Stimulated activated naive CD4-positive, alpha-beta T cell treated with Interleukin-2 at 50 U/mL for 16 hours (primary cell): ENCODE data around the gene NBEA.
"Not testable (repeated sequence)": the region's sequence is repeated elsewhere in the genome, so short reads cannot be mapped to it uniquely, and the experiment has no call there.

ENCODE experiments used
- DNase-seq: peaks from one replicate; lab custom pipeline; 2025; lab: John Stamatoyannopoulos, UW

Gene NBEA

DNA sequence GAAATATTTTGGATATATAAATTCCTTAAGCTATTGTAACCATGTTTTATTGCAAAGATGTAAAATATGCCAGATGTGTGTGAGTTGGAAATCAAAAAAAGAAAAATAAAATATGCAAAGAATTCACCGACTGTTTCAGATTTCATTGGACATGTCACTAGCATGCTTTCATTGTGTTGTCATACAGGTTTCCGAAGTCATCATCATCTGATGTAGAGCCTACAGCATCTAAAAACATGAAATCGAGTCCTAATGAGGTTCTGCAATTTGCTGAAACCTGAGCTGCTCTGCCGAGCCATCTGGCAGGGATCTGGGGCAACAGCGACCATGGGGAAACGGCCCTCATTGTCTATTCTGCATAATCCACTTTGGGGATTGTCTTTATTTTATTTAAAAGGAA lies 730.5 kb downstream of the NBEA start:
- no peak for DNase-seq

DNA sequence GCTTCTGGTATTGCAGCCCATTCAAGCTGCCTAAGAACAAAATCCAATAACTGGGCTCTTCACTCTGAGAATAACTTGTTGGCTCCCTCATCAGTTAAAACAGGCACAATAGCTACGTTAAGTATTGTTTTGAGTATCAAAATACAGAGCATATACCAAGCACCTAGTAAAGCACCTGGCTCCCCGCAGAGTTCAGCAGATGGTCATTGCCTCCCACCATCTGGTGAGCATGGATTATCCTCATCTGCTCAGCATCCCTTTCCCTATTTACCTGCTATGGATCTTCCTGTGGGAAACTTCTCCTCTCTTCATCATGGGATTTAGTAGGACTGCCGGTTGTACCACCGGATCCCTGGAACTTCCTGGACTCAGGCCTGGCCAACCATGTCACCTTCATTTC lies 733.6 kb downstream of the NBEA start:
- DNase-seq: no peak

DNA sequence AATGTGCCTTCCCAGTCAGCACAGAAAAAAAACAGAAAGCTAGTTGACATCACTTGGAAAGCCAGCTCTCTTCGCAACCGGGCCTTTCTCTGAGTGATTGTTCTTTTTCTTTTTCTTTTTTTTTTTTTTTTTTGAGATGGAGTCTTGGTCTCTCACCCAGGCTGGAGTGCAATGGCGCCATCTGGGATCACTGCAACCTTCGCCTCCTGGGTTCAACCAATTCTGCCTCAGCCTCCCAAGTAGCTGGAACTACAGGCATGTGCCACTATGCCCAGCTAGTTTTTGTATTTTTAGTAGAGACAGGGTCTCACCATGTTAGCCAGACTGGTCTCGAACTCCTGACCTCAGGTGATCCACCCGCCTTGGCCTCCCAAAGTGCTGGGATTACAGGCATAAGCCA lies 735.8 kb downstream of the NBEA start:
- not testable (repeated sequence) for DNase-seq

DNA sequence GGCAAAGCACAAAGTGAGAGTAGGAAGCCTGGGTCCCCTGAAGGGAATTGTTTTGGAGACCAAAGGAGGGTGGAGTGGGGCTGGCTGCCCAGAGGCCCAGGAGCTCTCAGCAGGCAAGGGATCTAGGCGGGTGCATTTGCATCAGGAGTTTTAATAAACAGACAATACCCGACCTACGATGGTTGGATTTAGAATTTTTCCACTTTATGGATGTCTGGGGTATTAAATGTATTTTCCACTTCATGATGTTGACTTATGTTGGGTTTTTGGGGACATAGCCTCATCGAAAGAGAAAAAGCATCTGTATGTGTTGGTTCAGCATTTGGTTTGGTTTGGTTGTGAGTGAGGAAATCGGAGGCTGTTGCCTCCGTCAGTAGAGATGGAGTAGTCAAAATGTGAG lies 739.6 kb downstream of the NBEA start:
- no peak for DNase-seq

DNA sequence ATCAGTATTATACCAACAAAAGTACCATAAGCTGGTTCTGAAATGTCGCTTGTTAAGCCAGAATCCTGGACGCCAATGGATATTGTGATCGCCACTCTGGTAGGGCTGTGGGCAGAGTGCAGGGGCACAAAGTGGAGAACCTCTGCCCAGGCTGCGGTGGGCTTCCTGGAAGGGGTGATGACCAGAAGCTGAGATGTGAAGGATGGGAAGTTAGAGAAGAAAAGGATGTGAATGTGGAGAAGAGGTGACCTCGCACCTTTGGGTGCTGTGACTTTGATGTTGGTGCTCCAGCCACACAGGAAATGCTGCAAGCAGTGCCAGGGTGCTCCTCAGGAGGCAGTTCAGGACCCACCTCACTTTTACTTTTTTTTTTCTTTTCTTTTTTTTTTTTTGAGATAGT lies 742.4 kb downstream of the NBEA start:
- DNase-seq: no peak

DNA sequence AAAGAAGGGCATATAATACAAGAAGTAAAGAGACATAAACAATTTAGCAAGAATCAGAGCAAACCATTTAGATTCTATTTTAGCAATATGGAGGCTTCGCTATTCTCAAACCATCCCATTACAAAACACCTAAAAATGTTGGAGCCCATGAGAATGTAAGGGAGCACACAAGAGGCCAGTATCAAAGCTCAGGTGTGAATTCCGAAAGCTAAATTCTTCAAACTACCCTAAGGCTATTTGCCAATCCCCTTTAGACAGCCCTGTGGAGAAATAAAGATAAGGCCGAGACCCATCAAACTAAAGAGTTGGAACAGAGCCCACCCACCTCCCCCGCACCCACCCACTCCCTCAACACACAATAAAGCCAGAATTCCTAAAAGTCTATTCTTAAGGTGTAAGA lies 745.3 kb downstream of the NBEA start:
- DNase-seq: no peak

DNA sequence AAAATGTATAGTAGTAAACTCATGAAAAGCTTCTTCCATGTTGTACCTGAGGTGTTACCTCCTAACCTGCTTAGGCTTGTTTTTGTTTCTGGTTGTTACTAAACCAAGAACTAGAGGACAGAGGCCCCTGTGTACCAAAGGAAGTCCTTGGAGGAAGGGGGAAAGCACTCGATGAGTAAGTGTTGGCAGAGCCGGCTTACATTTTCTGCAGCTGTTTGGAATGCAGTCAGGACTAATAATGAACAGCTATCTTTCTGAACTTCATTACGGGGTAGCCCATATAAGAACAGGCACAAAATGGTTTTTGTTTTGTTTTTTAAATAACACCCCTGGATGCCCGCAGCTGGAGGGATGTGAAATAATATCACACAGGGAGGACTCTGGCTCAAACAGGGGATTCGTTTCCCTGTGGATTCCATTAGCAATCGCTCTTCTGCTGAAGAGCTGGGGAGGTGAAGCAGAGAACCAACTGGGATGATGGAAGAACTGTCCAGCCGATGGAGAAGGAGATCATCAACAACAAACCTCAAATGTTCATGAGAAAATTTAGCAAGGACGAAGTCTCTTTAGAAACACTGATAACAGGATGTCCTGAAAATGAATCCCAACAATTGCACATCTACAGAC lies 748.6 kb downstream of the NBEA start:
- DNase-seq: no peak

DNA sequence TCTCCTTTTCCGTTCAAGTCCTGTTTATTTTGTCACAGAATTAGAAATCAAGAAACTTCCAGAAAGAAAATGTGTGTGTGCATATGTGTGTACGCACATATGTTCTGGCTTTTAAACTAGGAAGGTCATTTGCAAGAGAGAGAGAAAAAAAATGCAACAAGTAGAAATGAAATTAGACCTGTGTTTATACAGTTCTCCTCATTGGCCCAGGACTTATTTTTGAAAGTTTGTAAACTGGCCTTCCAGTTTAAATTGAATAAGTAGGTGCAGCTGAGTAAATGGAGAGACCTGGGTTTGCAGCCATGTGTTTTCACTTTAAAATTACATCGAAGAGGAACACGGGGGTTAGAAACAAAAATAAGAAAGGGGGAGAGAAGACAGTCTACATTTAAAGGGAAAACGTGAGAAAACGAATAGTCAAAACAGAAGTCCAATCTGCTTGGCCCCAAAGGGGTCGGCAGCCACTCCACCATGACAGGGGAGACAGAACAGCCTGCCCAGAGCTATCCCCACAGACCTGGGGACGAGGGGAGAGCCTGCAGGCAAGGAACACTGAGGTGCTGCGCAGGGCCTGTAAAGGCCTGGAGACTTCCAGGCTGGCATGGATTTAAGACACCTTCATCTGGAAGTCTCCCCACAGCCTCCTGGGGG lies 751.2 kb downstream of the NBEA start:
- DNase-seq: no peak

DNA sequence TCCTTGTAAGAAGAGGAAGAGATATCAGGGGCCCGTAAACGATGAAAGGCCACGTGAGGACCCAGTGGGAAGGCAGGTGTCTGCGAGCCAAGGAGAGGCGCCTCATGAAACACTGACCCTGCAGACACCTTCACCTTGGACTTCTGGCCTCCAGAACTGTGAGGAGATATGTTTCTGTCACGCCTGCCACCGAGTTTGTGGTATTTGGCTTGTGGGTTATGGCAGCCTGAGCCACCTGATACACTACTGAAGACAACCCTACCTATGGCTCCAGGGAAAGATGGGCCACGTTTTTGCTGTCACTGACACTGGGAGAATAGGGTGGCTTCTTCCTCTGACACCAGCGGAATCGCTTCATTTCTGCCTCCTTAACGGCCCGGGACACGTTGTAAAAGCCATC lies 752.0 kb downstream of the NBEA start:
- DNase-seq: no peak

DNA sequence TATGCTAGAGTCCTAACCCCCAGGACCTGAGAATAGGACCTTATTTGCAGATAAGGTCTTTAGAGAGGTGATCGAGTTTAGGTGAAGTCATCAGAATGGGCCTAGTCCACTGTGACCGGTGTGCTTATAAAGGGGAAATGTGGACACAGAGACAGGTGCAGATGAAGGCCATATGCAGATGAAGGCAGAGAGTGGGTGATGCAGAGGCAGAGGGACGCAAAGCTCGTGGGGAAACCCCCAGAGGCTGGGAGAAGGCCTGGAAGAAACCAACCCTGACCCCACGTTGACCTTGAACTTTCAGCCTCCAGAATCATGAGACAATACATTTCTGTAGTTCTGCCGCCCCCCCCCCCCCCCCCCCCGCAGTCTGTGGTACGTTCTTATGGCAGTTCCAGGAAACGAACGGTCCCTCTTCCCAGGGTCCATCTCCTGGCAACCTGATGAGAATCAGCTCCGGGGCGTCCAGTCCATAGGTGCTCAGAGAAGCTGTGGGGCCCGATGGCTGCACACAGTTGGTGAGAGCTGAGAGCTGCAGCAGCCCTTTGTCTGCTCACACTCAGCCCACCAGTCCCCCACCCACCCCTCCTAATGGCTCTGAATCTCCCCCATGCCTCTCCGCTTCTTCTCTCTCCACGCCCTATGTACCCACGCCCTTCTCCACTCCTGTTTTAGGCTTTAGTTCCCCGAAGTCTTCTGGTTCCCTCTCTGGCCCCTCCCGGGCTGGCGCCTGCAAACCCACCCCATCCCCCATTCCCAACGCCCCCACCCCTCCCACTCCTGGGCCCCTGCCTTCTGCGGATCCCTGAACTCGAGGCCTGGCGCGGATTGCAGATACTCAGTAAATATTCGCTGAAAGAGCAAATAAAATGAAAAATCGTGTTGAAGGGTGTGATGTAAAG lies 752.7 kb downstream of the NBEA start:
- DNase-seq: no peak

DNA sequence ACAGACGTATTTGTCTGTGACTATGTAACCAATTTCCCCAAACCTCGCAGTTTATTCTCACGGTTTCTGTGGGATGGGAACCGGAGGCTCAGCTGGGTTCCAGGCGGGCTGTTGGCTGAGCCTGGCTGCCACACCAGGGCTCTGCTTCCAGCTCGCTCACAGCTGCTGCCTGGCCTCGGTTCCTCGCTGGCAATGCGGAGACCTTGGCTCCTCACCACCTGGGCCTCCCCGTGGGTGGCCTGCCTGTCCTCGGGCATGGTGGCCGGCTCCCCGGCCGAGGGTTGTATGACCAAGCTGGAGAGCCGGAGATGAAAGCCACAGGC lies 753.3 kb downstream of the NBEA start:
- no peak for DNase-seq

DNA sequence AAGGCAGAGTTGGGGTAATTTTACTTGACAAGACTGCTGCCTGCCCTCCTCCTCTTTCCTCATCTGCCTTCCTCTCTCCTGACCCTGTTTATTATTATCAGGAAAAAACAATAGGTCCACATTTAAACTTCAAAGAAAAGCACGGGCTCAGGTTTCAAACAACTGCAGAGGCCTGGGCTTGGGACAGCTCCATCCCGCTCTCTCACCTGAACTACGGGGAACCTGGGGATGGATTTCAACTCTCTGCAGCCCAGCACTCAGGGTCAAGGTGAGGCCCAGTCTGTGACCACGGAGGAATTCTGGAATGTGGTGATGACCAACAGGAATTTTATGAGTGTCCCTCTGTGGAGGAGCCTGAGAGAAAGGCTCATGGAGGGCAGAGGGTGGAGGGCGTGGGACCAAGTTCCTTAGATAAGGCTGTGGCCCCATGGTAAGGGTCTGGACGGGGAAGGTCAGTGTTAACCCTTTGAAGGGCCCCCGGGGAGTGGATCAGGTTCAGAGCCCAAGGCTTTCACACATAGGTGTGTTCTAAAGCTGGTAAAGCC lies 755.2 kb downstream of the NBEA start:
- no peak for DNase-seq

DNA sequence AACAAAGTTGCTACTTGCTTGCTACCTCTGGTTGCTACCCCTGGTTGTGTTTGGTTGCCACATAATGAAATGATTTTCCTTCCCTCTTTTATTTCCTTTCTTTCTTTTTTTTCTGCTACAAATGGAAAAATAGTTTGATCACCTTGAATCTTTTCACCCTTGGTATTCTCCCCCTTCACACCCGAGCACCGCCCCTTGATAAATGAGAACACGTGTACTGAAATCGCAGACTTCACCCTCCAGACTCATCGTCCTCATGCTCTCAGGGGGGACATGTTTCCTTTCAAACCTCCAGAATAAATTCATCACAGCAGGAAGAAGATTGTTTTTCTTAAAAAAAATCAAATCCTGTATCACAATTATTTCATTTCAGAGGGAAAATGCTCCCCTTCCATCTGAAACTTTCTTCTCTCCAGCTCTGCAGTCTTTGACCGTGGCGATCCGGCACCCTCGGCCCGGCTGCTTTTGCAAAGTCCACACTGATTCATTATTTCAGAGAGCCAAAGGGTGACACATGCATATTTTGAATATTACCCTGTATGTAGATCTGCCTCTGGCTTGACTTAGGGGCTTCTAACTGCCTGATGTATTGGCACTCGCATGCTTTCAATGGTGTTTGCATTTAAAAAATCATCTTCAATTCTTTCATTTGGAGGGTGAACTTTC lies 757.0 kb downstream of the NBEA start:
- no peak for DNase-seq

DNA sequence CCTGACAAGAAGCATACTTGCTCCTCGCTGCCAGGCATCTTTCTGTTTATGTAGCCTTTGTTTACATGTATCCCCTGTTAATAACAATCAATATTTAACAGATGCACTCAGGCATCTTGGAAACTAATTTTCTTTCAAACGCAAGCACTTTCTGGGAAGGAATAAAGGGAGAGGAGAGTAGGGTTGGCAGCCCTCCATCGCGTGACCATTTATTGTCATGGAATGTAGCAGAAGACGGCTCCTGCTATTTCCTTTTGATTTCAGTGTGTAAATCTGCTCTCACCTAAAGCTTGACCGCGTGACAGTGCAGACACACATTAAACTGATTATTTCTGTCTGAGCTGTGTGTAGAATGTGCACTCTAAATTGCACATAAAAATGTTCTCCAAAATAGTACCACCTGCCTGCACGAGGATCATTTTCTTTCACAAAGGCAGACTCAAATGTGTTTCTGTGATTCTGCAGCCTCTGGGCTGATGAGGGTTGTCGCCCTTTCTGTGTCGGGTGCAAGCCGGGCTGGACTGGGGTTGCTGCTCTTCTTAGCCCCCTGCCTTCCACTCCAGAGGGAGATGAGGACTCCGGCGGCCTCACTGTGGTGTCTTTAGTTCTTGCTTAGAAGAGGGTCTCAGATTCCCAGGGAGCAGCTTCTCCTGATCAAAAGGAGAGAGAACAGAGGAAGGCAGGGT lies 757.9 kb downstream of the NBEA start:
- DNase-seq: no peak

DNA sequence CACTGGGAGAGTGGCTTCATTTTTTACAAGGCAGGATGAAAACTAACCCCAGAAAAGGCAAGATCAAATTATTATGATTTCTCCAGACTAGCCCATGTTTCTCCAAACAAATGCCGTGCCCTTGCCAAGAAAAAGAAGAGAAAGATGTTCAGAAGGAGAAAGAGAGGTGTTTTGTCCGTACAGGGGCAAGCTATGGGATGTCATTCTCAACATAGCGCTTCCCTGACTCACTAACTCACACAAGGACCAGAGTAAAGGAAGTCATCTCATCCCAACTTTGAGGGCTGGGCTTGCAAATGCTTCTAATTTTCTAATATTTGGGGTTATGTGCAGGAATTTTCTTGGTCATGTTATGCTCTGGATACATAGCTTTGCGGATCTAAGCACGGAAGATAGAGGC lies 758.6 kb downstream of the NBEA start:
- no peak for DNase-seq

DNA sequence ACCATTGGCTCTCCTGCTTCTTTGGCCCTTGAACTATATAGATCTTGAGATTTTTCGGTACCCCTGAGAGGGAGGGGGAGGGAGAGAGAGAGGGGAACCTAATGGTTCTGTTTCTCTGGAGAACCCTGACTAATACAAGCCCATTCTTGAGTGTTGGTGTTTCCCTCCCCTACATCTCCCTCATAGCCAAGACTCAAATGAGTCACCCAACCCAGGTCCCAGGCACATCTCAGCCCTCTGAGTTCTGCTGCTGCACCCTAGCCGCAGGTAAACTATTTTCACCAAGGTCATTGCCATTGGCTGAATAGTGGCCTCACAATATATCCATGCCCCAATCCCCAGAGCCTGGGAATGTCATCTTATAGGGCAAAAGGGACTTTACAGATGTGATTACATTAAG lies 760.2 kb downstream of the NBEA start:
- DNase-seq: no peak

DNA sequence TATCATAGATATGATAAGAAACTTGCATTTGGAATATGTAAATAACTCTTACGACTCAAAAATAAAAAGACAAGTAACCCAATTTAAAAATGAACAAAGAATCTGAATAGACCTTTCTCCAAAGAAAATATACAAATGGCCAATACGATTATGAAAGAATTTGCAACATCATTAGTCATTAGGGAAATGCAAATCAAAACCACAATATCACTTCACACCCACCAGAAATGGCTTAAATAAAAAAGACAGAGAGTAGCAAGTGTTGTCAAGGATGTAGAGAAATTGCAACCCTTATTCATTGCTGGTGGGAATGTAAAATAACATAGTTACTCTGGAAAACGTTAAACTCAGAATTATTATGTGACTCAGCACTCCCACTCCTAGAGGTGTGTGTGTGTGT lies 761.0 kb downstream of the NBEA start:
- DNase-seq: no peak

DNA sequence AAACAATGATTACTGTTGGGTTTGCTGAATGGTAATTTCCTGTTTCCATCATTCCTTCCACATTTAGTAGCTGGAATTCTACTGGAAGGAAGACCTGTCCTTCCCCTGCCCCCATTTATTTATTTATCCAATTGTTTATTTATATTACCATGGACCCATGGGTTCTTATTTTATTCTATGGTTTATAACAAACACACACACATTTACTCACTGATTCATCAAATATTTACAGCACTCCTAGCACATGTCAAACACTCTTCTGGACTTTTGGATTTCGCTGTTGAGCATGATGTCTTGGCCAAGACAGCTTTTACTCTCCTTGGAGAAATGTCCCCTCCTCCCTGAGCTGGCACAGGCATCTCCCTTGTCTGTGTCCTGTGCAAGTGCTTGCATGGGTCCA lies 762.3 kb downstream of the NBEA start:
- no peak for DNase-seq

DNA sequence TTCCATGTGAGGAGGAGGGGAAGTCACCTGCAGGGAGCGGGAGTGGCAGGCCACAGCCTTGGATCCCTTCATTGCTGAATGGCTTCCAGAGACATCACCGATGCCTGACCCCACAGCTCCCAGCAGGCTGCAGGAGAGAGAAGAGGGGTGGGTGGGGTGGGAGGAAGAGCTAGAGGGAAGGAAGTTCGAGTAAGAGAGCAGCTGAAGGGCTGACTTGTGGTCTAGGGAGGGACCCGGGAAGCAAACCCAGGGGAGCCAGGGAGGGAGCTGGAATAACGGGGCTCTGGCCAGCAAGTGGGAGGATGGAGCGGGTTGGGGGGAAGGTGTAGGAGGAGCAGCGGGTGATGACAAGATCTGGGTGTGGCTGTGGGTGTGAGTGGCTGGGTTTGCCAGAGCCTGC lies 764.2 kb downstream of the NBEA start:
- DNase-seq: no peak

DNA sequence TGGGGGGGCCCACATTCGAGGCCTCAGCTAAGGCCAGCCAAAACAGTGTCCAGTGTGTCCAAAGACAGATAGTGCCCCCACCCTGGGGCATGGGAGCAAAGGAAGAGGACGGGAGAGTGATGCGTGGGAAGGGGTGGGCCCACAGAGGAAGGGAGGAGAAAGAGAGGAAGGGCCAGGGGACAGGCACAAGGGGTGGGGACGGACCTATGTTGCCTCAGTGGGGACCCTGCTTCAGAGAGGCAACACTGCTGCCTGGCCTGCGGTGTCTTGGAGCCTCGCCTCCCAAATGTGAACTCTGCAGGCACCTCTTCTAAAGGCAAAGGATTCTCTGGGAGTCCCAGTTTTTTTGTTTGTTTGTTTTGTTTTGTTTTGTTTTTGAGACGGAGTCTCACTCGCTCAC lies 764.7 kb downstream of the NBEA start:
- no peak for DNase-seq

DNA sequence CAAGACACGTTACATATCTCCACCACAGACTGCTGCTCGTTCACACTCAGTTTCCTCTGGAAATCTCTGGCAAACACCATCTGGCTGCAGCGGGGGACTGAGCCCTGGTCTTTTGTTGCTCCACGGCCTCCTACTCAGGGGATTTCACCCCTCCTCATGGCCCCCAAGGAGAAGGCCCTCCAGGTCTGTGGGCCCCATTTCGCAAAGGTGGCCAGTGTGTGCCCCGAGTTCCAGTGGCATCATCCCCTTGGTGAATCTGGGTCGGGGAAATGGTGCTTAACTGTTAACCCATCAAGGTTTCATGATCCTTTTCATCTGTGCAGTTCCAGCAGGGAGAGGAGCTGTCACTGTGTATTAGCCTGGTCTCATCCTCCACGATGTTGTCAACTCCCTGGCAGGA lies 769.8 kb downstream of the NBEA start:
- DNase-seq: no peak
